ENCODE data around the gene CFAP53. TPM values are rescaled to one million over a fixed set of nuclear protein-coding genes. Genes with fewer than 3 reads are reported as not detected.

Gene CFAP53
- total and polyA plus RNA-seq, 11 donors = 0.10 to 0.62 (median 0.15) TPM; not detected in 6

DNA sequence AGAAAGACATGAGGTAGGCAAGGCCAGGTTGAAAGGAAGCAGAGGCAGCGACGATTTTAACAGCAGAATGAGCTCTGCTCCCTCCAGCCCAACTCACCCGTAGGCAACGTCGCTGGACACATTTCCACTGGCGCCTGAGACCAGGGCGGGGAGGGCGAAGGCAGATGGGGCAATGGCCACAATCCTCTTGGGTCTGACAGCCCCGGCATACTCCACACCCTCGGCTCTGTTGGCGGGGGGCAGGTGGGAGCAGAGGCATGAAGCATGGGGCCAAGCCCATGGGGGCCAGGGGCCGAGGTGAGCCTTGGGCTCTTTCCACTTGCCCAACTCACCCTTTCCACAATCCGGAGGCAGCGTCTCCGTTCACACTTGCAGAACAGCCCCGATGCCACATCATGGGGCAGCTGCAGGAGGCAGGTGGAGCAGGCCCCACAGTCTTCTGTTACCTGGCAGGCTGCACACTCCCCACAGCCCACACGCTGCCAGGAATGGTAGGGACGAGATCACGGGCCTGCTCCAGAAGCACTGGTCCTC lies 9.3 kb upstream of the CFAP53 start:
- 94 to 97% (median 97%) methylated on average over 16 to 19 of the region's 19 CpGs for WGBS, 4 donors
- Histone ChIP-seq H3K9me3 (no peaks in the 10 kb centered on the region), H3K27ac (no peak overlapping the region), H3K4me1 (peaks cover 0 to 20% (median 16%) of the 10 kb centered on the region in 12 donors), H3K27me3 (no peaks in the 10 kb centered on the region), H3K4me3 (no peak overlapping the region), H3K36me3 (peaks cover 2 to 94% (median 88%) of the 10 kb centered on the region in 9 donors)
- intact Hi-C loops (cut with DNase I) = no loop called here
- DNase-seq (no peak), ATAC-seq (no peak)
- no peak for TF ChIP-seq POLR2A (IDR thresholded peaks at IDR 0.05)
- TF ChIP-seq, protein P1, sequence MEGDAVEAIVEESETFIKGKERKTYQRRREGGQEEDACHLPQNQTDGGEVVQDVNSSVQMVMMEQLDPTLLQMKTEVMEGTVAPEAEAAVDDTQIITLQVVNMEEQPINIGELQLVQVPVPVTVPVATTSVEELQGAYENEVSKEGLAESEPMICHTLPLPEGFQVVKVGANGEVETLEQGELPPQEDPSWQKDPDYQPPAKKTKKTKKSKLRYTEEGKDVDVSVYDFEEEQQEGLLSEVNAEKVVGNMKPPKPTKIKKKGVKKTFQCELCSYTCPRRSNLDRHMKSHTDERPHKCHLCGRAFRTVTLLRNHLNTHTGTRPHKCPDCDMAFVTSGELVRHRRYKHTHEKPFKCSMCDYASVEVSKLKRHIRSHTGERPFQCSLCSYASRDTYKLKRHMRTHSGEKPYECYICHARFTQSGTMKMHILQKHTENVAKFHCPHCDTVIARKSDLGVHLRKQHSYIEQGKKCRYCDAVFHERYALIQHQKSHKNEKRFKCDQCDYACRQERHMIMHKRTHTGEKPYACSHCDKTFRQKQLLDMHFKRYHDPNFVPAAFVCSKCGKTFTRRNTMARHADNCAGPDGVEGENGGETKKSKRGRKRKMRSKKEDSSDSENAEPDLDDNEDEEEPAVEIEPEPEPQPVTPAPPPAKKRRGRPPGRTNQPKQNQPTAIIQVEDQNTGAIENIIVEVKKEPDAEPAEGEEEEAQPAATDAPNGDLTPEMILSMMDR (IDR thresholded peaks at IDR 0.05) = no peak

DNA sequence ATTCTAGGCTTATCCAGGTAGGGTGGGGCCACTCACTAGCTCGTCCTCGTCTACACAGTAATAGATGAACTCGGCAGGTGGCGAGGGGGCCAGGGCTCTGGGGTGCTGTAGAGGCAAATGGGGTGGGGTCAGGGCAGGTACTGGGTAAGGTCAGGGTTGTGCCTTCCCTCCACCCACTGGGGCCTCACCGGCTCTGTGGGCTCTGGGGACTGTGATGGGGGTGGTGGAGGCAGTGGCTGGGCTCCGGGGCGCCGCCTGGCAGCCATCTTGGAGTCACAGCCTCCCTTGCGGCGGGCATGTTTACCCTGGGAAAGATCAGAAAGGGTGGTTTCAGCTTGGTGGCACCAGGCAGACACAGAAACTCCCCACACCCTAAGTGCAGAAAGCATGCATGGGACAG lies 8.6 kb upstream of the CFAP53 start:
- no peak overlapping the region for H3K4me3 ChIP-seq
- no peaks in the 10 kb centered on the region for H3K9me3 ChIP-seq
- peak in 1 of 5 donors; percentile 27 for DNase-seq
- intact Hi-C loops (cut with DNase I) = no loop called here
- H3K27ac ChIP-seq = no peak overlapping the region
- ATAC-seq = no peak
- peaks cover 0 to 17% (median 11%) of the 10 kb centered on the region in 12 donors for H3K4me1 ChIP-seq
- no peaks in the 10 kb centered on the region for H3K27me3 ChIP-seq
- no peak for TF ChIP-seq POLR2A (IDR thresholded peaks at IDR 0.05)
- H3K36me3 ChIP-seq = peaks cover 2 to 100% (median 93%) of the 10 kb centered on the region in 9 donors
- 95 to 100% (median 96%) methylated on average over 8 to 10 of the region's 10 CpGs for WGBS, 4 donors

DNA sequence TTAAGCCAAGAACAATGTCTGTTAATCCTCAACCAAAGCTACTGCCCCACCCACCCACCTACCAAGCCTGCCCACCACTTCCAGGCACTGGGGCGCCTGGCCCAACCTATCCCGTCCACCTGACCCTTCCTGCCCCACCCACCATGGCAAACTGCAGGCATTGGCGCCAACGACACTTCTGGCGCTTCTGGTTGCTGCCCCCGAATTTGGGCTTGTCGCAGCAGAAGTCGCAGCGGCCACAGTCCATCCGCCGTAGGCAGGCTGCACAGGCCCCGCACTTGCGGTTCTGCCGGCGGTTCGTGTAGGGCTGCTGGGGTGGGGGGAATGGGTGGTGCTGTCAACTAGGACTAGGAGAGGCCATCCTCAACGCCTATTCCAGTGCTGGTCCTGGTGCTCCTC lies 7.7 kb upstream of the CFAP53 start:
- ATAC-seq (no peak), DNase-seq (no peak)
- H3K27ac ChIP-seq = no peak overlapping the region
- 96 to 98% (median 97%) methylated on average over 15 to 17 of the region's 17 CpGs for WGBS, 4 donors
- H3K36me3 ChIP-seq = peaks cover 2 to 100% (median 94%) of the 10 kb centered on the region in 9 donors
- H3K4me3 ChIP-seq = no peak overlapping the region
- intact Hi-C loops (cut with DNase I) = no loop called here
- no peak for TF ChIP-seq POLR2A (IDR thresholded peaks at IDR 0.05)
- TF ChIP-seq, protein P1 (IDR thresholded peaks at IDR 0.05) = no peak
- no peaks in the 10 kb centered on the region for H3K27me3 ChIP-seq
- peaks cover 0 to 10% (median 4%) of the 10 kb centered on the region in 12 donors for H3K4me1 ChIP-seq
- H3K9me3 ChIP-seq = no peaks in the 10 kb centered on the region

DNA sequence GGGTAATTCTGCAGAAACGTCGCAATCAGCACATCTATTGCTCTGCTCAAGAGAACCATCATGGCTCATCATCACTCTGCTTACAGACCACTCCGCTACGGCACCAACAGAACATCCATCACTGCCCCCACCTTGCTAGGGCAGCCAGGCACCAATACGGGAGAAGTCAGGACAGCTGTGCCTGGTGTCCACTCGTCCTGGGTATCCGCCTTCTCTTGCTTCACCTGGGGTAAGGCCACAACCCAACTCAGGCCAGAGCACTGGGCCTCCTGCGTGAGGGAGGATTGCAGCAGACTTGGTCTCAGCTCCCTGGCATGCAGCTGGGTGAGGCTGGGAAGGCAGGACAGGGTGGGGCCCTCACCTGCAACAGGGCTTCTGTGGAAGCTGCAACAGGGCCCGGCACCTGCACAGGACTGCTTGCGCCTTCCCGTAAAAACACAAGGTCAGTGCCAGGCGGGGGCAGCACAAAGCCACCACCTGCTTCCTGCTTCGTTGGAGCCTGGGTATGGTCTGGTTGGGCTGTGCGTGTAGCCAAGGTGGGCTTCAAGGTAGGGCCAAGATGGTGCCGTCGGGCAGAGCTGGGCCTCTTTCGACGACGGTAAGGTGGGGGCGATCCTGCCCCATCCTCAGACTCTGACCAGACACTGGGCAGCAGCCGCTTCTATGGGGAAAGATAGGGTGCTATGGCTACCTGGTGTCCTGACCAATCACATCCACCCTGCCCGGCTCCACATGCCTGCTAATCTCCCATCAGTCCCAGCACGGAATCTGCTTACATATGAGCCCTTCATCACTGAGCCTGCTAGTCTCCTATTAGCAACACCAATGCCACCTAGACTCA lies 7.1 kb upstream of the CFAP53 start:
- H3K27ac ChIP-seq = no peak overlapping the region
- DNase-seq (no peak), ATAC-seq (no peak)
- H3K9me3 ChIP-seq = no peaks in the 10 kb centered on the region
- TF ChIP-seq, protein P1 (IDR thresholded peaks at IDR 0.05) = no peak
- no peak for TF ChIP-seq POLR2A (IDR thresholded peaks at IDR 0.05)
- no peaks in the 10 kb centered on the region for H3K27me3 ChIP-seq
- peaks cover 0 to 8% (median 0%) of the 10 kb centered on the region in 12 donors for H3K4me1 ChIP-seq
- 91 to 94% (median 93%) methylated on average over 21 to 23 of the region's 23 CpGs for WGBS, 4 donors
- H3K4me3 ChIP-seq = no peak overlapping the region
- peaks cover 2 to 98% (median 90%) of the 10 kb centered on the region in 9 donors for H3K36me3 ChIP-seq
- intact Hi-C loops (cut with DNase I) = no loop called here

Data from heart left ventricle (tissue), 16 donors.